HG03139 (cell line): ENCODE results near the gene TCP11X1.
"Not testable (repeated sequence)": the region's sequence is repeated elsewhere in the genome, so short reads cannot be mapped to it uniquely, and the experiment has no call there.

Source experiments
- ATAC-seq: cut with Tn5 transposase; IDR thresholded peaks from one replicate; pipeline ENCODE4 v1.9.1; 2021; ENCODE audit not compliant: unreplicated experiment

The TCP11X1 gene

GRCh38 chrX:102214986-102215385 is at the start of gene TCP11X1:
Gene TCP11X1, plus strand, starts transcription at chrX:102215301.
- not testable (repeated sequence) for ATAC-seq

- ATAC-seq: no peak
Measured at GRCh38 chrX:102185967-102186720, 29.0 kb upstream of the TCP11X1 start.

- ATAC-seq: not testable (repeated sequence)
Measured at GRCh38 chrX:102207940-102208339, 7.2 kb upstream of the TCP11X1 start.

- ATAC-seq: not testable (repeated sequence)
Measured at GRCh38 chrX:102216497-102216896, 1.4 kb downstream of the TCP11X1 start.

GRCh38 chrX:102235678-102236077 is 20.6 kb downstream of the TCP11X1 start:
- not testable (repeated sequence) for ATAC-seq

- not testable (repeated sequence) for ATAC-seq
Measured at GRCh38 chrX:102240265-102240664, 25.2 kb downstream of the TCP11X1 start.

- ATAC-seq: not testable (repeated sequence)
Measured at GRCh38 chrX:102246893-102247292, 31.8 kb downstream of the TCP11X1 start, which contains the start of gene NXF2. Gene NXF2, plus strand, starts transcription at chrX:102247167. Its CDS starts 59,912 bp downstream, at chrX:102307079.

GRCh38 chrX:102272231-102272630 is 57.1 kb downstream of the TCP11X1 start:
- not testable (repeated sequence) for ATAC-seq
